SJSA1 (cell line): ENCODE results near the gene DPP9. TPM values are rescaled to one million over a fixed set of nuclear protein-coding genes. Genes with fewer than 3 reads are reported as not detected.

Experiments
- DNase-seq, 2 experiments: peaks; one replicate each; pipeline ENCODE4 v3.0.0-alpha.2; 2015 to 2020; ENCODE audit warnings: low spot score in 2 of 2, low read depth in 1 of 2
- H3K27ac ChIP-seq: fragments of 250-450 bp; sonication (Bioruptor Pico); 2 replicates; pipeline ENCODE4 v1.5.1; 2020; ENCODE audit warnings: mild to moderate bottlenecking, moderate library complexity
- H3K27me3 ChIP-seq: fragments of 250-450 bp; sonication (Bioruptor Pico); replicated peaks from 2 replicates; pipeline ENCODE4 v1.5.1; 2020; ENCODE audit warnings: mild to moderate bottlenecking, moderate library complexity
- H3K36me3 ChIP-seq: fragments of 250-450 bp; sonication (Bioruptor Pico); 2 replicates; pipeline ENCODE4 v1.5.1; 2020; ENCODE audit warnings: mild to moderate bottlenecking
- H3K4me1 ChIP-seq: fragments of 250-450 bp; sonication (Bioruptor Pico); replicated peaks from 2 replicates; pipeline ENCODE4 v1.6.1; 2021; ENCODE audit warnings: mild to moderate bottlenecking
- H3K4me3 ChIP-seq: fragments of 250-450 bp; sonication (Bioruptor Pico); 2 replicates; pipeline ENCODE4 v1.5.1; 2020; ENCODE audit warnings: mild to moderate bottlenecking
- H3K9me3 ChIP-seq: fragments of 250-450 bp; sonication (Bioruptor Pico); replicated peaks from 2 replicates; pipeline ENCODE4 v1.5.1; 2020; ENCODE audit warnings: mild to moderate bottlenecking
- total RNA-seq: library from RNA; depleted of rRNA; stranded (reverse); fragments of >200 nt; shearing (Covaris generic); gene quantifications from 2 replicates; pipeline ENCODE4 v1.2.3, GENCODE V29; 2014

Gene DPP9
- total RNA-seq, 1 experiment from 2014 or later = 60.6 TPM

DNA sequence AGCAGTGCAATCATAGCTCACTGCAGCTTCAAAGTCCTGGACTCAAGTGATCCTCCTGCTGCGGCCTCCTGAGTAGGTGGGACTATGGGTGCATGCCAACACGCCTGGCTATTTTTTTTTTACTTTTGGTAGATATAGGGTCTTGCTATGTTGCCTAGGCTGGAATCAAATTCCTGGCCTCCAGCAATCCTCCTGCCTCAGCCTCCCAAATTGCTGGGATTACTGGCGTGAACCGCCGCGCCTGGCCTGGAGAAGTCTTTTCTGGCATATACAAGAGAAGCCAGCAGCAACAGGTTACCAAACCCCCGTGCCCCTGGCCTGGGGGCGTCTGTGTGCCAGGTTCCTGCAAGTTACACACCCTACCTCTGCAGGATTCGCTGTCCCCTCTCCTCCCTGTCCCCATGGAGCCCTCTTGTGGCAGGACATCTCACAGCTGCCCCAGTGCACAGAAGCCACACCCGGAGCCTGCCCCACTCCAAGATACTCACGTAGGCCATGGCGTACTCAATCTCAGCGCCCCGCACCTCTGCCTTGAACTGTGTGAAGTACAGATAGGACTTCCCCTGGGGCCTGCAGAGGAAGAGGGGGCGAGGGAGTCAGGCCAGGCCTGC is 63.4 kb downstream of the DPP9 start:
- Histone ChIP-seq H3K36me3 (peaks cover 89% of the 10 kb centered on the region), H3K4me1 (no peaks in the 10 kb centered on the region), H3K27ac (no peak overlapping the region), H3K9me3 (no peaks in the 10 kb centered on the region), H3K4me3 (no peak overlapping the region), H3K27me3 (no peaks in the 10 kb centered on the region)
- no peak for DNase-seq

DNA sequence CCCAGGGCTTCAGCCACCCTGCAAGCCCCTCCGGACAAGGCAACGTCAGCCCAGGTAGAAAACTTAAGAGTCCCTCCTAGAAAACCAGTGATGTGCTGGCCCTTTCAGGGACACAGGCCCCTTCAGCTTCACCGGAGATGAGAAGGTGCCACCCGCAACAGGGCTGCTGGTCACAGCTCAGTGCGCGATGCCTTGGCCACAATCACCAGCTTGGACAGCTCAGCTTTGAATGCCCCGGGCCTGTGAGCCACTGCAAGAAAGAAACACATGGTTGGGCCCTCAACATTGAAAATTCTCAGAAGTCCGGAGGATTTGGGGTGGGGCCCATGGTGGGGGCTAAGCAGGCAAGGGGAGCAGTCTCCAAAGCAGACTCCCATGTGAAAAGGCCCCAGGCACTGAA is 65.8 kb downstream of the DPP9 start:
- Histone ChIP-seq H3K9me3 (no peaks in the 10 kb centered on the region), H3K27ac (no peak overlapping the region), H3K4me3 (no peak overlapping the region), H3K27me3 (no peaks in the 10 kb centered on the region), H3K4me1 (no peaks in the 10 kb centered on the region), H3K36me3 (peaks cover 89% of the 10 kb centered on the region)
- DNase-seq = no peak

DNA sequence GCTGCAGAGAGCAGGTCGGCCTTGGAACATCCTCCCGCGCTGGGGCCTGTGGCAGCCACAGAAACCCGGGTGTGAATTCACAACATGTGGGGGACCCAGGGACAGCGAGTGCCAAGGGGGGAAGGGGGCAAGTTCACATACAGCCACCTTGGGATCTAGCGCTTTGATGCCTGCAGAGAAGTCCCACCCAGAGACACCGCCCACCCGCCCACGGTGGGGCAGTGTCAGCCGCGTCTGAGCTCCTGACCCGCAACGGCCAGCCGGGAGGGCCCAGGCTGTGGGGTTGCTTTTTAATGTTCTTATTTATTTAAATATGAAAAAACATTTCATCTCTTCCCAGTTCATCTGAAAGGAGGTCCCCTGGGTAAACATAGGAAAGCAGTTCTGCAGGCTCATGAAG is 66.4 kb downstream of the DPP9 start:
- no peak for DNase-seq
- H3K4me3 ChIP-seq = no peak overlapping the region
- no peaks in the 10 kb centered on the region for H3K9me3 ChIP-seq
- no peaks in the 10 kb centered on the region for H3K27me3 ChIP-seq
- H3K36me3 ChIP-seq = peaks cover 90% of the 10 kb centered on the region
- H3K4me1 ChIP-seq = no peaks in the 10 kb centered on the region
- H3K27ac ChIP-seq = no peak overlapping the region

DNA sequence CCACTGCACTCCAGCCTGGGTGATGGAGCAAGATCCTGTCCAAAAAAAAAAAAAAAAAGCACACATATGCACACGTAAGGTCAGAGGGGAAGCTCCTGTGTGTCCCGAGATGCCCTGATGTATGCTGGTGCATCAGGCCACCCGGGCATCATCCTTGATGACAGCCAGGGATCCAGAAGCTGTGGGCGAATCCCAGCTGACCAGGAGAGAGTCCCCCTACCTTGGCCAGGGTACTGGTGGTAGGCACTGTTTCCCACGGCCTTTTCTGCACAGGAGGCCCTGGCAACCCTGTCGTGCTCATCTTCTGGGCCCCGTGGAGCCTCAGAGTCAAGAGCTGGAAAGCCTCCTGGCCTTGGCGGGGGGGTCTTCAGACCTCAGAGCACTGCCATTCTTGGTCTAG is 67.5 kb downstream of the DPP9 start:
- no peak overlapping the region for H3K27ac ChIP-seq
- no peak for DNase-seq
- H3K9me3 ChIP-seq = no peaks in the 10 kb centered on the region
- no peaks in the 10 kb centered on the region for H3K27me3 ChIP-seq
- H3K4me3 ChIP-seq = no peak overlapping the region
- H3K4me1 ChIP-seq = no peaks in the 10 kb centered on the region
- H3K36me3 ChIP-seq = peaks cover 87% of the 10 kb centered on the region

DNA sequence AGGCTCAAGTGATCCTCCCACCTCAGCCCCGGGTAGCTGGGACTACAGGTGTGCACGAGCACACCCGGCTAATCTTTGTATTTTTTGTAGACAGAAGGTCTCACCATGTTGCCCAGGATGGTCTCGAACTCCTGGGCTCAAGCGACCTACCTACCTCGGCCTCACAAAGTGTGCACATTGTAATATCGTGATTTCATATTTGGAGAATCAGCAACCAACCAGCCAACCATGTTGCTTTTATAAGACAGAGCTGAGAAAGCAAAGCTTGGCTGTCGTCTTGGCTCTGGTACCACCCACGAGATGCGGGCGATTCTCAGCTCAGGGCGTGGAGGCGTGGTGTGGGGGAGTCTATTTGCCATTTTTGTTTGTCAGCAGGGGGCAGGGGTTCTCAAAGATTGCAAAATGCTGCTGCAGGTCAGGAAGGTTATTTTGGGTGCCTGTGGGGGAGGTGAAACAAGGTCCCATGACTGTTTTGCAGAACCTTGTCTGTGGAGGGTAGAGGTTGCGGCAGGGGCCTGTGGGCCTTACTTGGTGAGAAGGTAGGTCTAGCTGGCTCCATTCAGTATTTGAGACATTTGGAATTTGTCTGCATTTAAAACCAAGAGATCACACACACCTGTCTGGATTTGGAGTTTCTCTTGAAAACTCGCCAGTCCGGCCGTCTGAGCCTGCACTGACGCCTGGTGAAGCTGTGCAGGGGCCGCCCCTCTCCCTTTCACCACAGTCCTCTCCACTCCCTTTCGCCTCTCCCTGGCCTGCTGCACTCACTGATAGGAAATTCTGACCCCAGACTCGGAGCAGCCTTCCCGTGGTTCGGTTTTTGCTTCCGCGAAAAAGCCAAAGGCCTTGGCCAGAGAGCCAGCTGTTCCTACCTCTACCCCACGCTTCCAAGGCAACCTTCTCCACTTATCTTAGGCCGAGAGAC is 68.9 kb downstream of the DPP9 start:
- no peak for DNase-seq
- no peak overlapping the region for H3K27ac ChIP-seq
- no peak overlapping the region for H3K4me3 ChIP-seq
- H3K9me3 ChIP-seq = no peaks in the 10 kb centered on the region
- no peaks in the 10 kb centered on the region for H3K4me1 ChIP-seq
- no peaks in the 10 kb centered on the region for H3K27me3 ChIP-seq
- H3K36me3 ChIP-seq = peaks cover 73% of the 10 kb centered on the region

DNA sequence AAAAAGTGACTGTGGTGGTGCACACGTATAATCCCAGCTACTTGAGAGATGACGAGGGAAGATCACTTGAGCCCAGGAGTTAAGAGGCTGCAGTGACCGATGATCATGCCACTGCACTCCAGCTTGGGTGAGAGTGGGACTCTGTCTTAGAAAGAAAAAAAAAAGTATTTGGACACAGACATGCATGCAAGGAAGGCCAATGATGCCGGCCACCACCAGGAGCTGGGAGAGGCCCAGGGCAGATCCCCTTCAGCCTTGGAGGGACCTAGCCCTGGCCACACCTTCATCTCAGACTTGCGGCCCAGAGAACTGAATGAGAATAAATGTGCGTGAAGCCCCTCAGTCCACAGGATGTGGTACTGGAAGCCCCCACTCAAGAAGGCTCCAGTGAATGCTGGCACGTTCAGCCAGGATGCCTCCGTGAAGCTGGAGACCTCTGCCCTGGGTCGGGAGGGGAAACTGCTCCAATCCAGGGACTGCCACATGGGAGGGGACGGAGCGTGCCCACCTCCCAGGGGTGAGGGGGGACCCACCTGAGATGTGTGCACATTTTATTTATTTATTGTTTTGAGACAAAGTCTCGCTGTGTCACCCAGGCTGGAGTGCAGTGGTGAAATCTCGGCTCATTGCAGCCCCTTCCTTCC is 69.7 kb downstream of the DPP9 start:
- H3K27me3 ChIP-seq = no peaks in the 10 kb centered on the region
- peaks cover 71% of the 10 kb centered on the region for H3K36me3 ChIP-seq
- no peaks in the 10 kb centered on the region for H3K9me3 ChIP-seq
- H3K4me1 ChIP-seq = no peaks in the 10 kb centered on the region
- no peak for DNase-seq
- no peak overlapping the region for H3K4me3 ChIP-seq
- H3K27ac ChIP-seq = no peak overlapping the region

DNA sequence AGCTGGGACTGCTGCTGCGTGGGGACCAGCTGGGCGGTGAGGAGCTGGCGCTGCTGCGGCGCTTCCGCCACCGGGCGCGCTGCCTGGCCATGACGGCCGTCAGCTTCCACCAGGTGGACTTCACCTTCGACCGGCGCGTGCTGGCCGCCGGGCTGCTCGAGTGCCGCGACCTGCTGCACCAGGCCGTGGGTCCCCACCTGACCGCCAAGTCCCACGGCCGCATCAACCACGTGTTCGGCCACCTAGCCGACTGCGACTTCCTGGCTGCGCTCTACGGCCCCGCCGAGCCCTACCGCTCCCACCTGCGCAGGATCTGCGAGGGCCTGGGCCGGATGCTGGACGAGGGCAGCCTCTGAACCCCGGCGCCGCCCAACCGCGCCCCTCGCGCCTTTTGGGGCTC is 71.6 kb downstream of the DPP9 start:
- H3K27ac ChIP-seq = no peak overlapping the region
- no peaks in the 10 kb centered on the region for H3K4me1 ChIP-seq
- DNase-seq = no peak
- H3K4me3 ChIP-seq = no peak overlapping the region
- H3K36me3 ChIP-seq = peaks cover 52% of the 10 kb centered on the region
- no peaks in the 10 kb centered on the region for H3K27me3 ChIP-seq
- H3K9me3 ChIP-seq = no peaks in the 10 kb centered on the region

DNA sequence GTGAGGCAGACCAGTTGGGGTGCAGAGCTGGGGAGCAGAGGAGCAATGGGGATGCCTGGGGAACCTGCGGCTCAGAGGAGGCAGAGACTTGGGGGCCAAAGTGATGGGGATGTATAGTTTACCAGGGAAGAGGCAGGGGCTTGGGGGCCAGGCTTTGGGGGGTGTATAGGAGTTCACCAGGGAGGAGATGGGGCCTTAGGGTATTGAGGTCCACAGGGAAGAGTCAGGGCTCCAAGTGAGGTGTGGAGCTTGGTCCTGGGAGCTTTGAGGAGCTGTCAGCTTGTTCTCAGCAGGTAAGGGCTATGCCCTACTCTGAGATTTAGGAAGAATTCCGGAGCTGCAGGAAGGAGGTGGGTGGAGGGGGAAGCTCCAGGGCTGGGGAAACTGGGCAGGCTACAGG is 73.5 kb downstream of the DPP9 start:
- Histone ChIP-seq H3K4me1 (no peaks in the 10 kb centered on the region), H3K27ac (no peak overlapping the region), H3K36me3 (peaks cover 33% of the 10 kb centered on the region), H3K9me3 (no peaks in the 10 kb centered on the region), H3K4me3 (no peak overlapping the region), H3K27me3 (no peaks in the 10 kb centered on the region)
- DNase-seq = no peak

DNA sequence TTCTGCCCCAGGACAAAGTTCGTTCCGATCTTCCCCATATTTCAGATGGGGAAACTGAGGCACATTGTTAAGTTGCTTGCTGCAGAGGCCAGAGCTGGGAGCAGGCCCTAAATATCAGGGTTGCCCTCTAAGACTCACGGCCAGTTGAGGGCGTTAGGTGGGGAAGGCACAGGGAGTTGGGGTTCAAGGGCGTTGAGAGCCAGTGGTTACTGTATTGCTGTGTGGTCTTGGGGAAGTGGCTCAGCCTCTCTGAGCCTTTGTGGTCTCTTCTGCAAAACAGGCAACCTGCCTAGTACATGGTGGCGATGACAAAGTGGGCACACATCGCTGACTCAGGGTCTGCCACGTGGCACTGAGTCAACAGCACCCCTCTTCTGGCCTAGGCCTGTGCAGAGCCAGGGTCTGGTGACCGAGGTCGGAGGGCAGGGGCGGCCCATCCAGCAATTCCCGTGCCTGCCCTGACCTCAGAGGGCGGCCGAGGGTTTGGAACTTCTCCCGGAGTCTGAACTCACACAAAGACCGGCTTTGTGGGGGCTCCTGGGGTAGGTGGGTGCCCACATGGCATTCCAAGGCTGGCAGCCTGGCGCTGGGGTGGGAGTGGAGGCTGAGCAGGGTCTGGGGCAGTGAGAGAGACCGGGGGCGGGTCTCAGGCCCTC is 74.1 kb downstream of the DPP9 start:
- Histone ChIP-seq H3K27ac (no peak overlapping the region), H3K4me1 (no peaks in the 10 kb centered on the region), H3K4me3 (no peak overlapping the region), H3K27me3 (no peaks in the 10 kb centered on the region), H3K9me3 (no peaks in the 10 kb centered on the region), H3K36me3 (peaks cover 27% of the 10 kb centered on the region)
- no peak for DNase-seq

DNA sequence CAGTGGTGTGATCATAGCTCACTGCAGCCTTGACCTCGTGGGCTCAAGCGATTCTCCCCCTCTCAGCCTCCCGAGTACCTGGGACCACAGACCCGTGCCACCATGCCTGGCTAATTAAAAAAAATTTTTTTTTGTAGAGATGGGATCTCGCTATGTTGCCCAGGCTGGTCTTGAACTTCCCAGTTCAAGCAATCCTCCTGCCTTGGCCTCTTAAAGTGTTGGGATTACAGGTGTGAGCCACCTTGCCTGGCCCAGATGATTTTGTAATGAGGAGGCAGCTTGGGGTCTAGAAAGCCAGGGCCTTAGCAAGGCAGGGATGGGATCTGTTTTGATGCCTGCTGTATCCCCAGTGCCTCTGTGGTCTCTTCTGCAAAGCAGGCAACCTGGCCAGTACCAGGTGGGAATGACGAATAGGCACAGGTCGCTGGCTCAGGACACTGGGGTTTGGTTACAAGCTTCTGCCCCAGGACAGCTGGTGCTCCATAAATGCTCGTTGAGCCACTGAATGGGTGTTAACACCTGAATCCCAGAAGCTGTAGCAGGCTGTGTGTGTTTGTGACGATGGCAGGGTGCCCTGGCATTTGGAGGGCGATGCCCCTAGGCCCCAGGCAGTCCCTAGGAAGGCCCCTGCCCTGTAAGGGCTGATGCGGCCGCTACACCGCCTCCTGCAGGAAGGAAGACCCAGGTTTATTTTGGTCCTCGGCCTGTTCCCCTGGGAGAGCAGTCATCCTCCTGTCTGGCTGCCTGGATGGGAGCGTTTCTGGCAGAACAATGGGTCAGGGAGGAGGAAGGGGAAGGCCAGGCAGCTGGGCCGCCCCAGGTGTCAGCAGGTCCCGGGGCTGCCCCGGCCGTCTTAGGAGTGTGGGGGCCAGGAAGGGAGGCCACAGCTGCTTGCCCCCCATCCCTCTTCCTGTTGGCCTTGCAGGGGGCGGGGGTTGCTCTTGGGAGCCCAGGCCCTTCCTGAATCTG is 75.7 kb downstream of the DPP9 start:
- Histone ChIP-seq H3K4me3 (no peak overlapping the region), H3K4me1 (no peaks in the 10 kb centered on the region), H3K27ac (no peak overlapping the region), H3K27me3 (no peaks in the 10 kb centered on the region), H3K36me3 (peaks cover 20% of the 10 kb centered on the region), H3K9me3 (no peaks in the 10 kb centered on the region)
- DNase-seq = no peak

DNA sequence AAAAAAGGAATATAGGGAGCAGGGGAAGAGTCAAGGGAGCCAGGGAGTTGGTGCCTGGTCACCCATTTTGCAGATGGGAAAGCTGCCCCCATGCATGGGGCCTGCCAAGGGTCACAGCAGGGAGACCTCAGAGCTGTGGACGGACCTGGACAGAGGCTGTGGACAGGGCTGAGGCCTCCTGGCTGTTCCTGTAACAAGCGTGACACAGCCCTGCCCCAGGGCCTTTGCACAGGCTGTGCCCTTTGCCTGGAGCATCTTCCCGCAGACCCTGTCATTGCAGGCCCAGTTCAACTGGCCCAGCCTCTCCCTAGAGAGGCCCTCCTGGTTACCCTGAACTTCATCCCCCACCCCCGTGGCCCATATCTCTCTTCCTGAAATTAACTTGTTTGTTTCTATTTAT is 77.9 kb downstream of the DPP9 start:
- DNase-seq = no peak
- no peaks in the 10 kb centered on the region for H3K9me3 ChIP-seq
- H3K36me3 ChIP-seq = peaks cover 5% of the 10 kb centered on the region; the same call in 1 of the 2 replicates
- no peak overlapping the region for H3K4me3 ChIP-seq
- no peaks in the 10 kb centered on the region for H3K4me1 ChIP-seq
- H3K27ac ChIP-seq = no peak overlapping the region
- no peaks in the 10 kb centered on the region for H3K27me3 ChIP-seq

DNA sequence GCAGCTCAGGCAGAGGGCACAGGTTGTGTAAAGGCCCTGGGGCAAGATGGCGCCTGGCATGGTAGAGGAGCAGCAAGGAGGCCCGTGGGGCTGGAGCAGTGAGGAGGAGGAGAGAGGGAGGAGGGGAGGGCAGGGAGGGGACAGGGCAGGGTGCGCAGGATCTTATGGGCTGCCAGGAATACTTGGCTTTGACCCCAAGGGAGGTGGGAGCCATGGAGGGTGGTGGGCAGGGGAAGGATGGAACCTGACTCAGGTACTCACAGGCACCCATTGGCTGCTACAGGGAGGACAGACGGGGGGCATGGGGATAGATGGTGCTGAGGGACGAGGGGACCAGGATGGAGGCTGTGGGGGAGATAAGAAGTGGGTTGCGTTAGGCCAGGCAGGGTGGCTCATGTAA is 81.0 kb downstream of the DPP9 start:
- Histone ChIP-seq H3K4me1 (peaks cover 15% of the 10 kb centered on the region), H3K27ac (no peak overlapping the region), H3K27me3 (no peaks in the 10 kb centered on the region), H3K36me3 (no peaks in the 10 kb centered on the region), H3K9me3 (no peaks in the 10 kb centered on the region), H3K4me3 (no peak overlapping the region)
- no peak for DNase-seq

DNA sequence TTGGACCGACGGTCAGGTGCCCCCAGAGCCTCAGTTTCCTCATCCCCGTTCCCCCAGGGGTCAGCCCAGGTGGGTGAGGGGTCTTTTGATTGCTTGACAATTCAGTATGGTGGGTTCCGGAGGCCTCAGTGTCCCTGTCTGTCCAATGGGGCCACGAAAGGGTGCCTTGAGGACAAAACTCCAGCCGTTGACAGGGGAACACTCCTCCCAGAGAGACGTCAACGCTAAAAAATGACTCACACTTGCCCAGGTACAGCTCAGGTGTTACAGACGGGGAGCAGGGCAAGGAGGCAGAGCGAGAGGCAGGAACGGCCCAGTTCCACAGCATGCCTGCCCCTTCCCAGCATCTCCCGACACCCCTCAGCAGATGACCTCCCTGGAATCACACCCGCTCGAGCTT is 82.5 kb downstream of the DPP9 start:
- Histone ChIP-seq H3K36me3 (no peaks in the 10 kb centered on the region), H3K27ac (no peak overlapping the region), H3K4me1 (peaks cover 21% of the 10 kb centered on the region), H3K27me3 (no peaks in the 10 kb centered on the region), H3K9me3 (no peaks in the 10 kb centered on the region), H3K4me3 (no peak overlapping the region)
- DNase-seq = no peak
